Body of pancreas (tissue), 4 donors: ENCODE measurements around the gene HAGHL.

ENCODE experiments used
- CTCF ChIP-seq, 7 experiments: fragments of 450-650 bp in 4 of 7; fragments of 200-600 bp in 3 of 7; sonication (generic) in 3 of 7; IDR thresholded peaks; one replicate each; pipeline ENCODE4 v1.5.1; 2016 to 2019; ENCODE audit warnings: antibody characterized with exemption in 7 of 7
- POLR2A ChIP-seq, 3 donors: fragments of 450-650 bp; IDR thresholded peaks; one replicate each; pipeline ENCODE4 v1.6.1; 2016; ENCODE audit warnings: antibody characterized with exemption in 3 of 3, mild to moderate bottlenecking in 2 of 3

- no peak for TF ChIP-seq POLR2A (IDR thresholded peaks at IDR 0.05)
- TF ChIP-seq CTCF (IDR thresholded peaks at IDR 0.05) = no peak
These were observed 52.1 kb downstream of the HAGHL start for GRCh38 chr16:778909-779527.
